ENCODE measurements around the gene C1orf159.

The C1orf159 gene

GRCh38 chr1:1038694-1039093, 77.2 kb downstream of the C1orf159 start:
- DNase-seq (ENCODE audit: low read depth in 2 of 2) = no peak

- DNase-seq (ENCODE audit: low read depth in 2 of 2) = no peak
Measured at GRCh38 chr1:1037366-1038327, 78.2 kb downstream of the C1orf159 start.

GRCh38 chr1:1035291-1035943, 80.5 kb downstream of the C1orf159 start:
- no peak for DNase-seq (ENCODE audit: low read depth in 2 of 2)

GRCh38 chr1:1034439-1034781, 81.5 kb downstream of the C1orf159 start:
- DNase-seq (ENCODE audit: low read depth in 2 of 2) = no peak

GRCh38 chr1:1033731-1034438, 82.0 kb downstream of the C1orf159 start:
- DNase-seq (ENCODE audit: low read depth in 2 of 2) = no peak

GRCh38 chr1:1033009-1033587, 82.8 kb downstream of the C1orf159 start:
- peak; percentile 88 to 92 for DNase-seq (ENCODE audit: low read depth in 2 of 2)

GRCh38 chr1:1032424-1032823, 83.5 kb downstream of the C1orf159 start:
- no peak for DNase-seq (ENCODE audit: low read depth in 2 of 2)

Measured in stimulated activated CD8-positive, alpha-beta memory T cell treated with anti-CD3 and anti-CD28 coated beads, Interleukin-15, amount 100 ng/mL, for 48 hours (primary cell).